PC-9 (cell line): ENCODE measurements around the gene TBX15. TPM values are rescaled to one million over a fixed set of nuclear protein-coding genes. Genes with fewer than 3 reads are reported as not detected.

Source experiments
- BruUV-seq: library from RNA; stranded (reverse); fragments of 400-500 nt; replicated peaks from 2 replicates; lab custom pipeline; 2021; lab: Mats Ljungman, UMichigan
- CTCF ChIA-PET: fragments of 300-600 bp; sonication (Branson Sonifier 250); formaldehyde crosslinking; loops from one replicate; lab custom pipeline; 2022; ENCODE audit warnings: antibody characterized with exemption; lab: Charles Lee
- POLR2A ChIA-PET: fragments of 300-600 bp; sonication (Branson Sonifier 250); formaldehyde crosslinking; loops from one replicate; lab custom pipeline; 2022; ENCODE audit warnings: antibody characterized with exemption; ENCODE audit not compliant: unreplicated experiment; lab: Charles Lee
- DNase-seq, 2 experiments: peaks; one replicate each; pipeline versions ENCODE4 v3.0.0 to v3.0.0-alpha.2; 2015 to 2022; ENCODE audit warnings: mixed read lengths in 1 of 2
- H2AFZ ChIP-seq: fragments of 200-600 bp; sonication (generic); 2 replicates; pipeline ENCODE4 v1.8.1; 2017; ENCODE audit warnings: antibody characterized with exemption
- H3F3A ChIP-seq: fragments of 200-600 bp; sonication (generic); 2 replicates; pipeline ENCODE4 v1.8.1; 2017; ENCODE audit warnings: antibody characterized with exemption, mild to moderate bottlenecking, low read depth; ENCODE audit not compliant: insufficient read depth
- H3K27ac ChIP-seq: fragments of 200-600 bp; sonication (generic); 2 replicates; pipeline ENCODE4 v1.6.1; 2016; ENCODE audit warnings: mixed run types
- H3K27me3 ChIP-seq: fragments of 200-600 bp; sonication (generic); 2 replicates; pipeline ENCODE4 v1.6.1; 2016; ENCODE audit warnings: low read depth, mixed run types; ENCODE audit not compliant: insufficient read depth
- H3K36me3 ChIP-seq: fragments of 200-600 bp; sonication (generic); 2 replicates; pipeline ENCODE4 v1.6.1; 2016; ENCODE audit warnings: low read depth, mixed run types
- H3K4me1 ChIP-seq: fragments of 200-600 bp; sonication (generic); replicated peaks from 2 replicates; pipeline ENCODE4 v1.6.1; 2016; ENCODE audit warnings: mixed run types; ENCODE audit not compliant: insufficient read depth
- H3K4me2 ChIP-seq: fragments of 200-600 bp; sonication (generic); 2 replicates; pipeline ENCODE4 v1.6.1; 2017; ENCODE audit warnings: mixed run types
- H3K4me3 ChIP-seq: fragments of 200-600 bp; sonication (generic); 2 replicates; pipeline ENCODE4 v1.6.1; 2016; ENCODE audit warnings: mixed run types
- H3K79me2 ChIP-seq: fragments of 200-600 bp; sonication (generic); 2 replicates; pipeline ENCODE4 v1.6.1; 2017; ENCODE audit warnings: low read depth, mixed run types
- H3K9me2 ChIP-seq: fragments of 200-600 bp; sonication (generic); 2 replicates; pipeline ENCODE4 v1.8.1; 2017; ENCODE audit warnings: mild to moderate bottlenecking; ENCODE audit not compliant: insufficient read depth
- H3K9me3 ChIP-seq: fragments of 200-600 bp; sonication (generic); 2 replicates; pipeline ENCODE4 v1.8.1; 2016; ENCODE audit warnings: low read depth; ENCODE audit not compliant: insufficient read depth
- H4K20me1 ChIP-seq: fragments of 200-600 bp; sonication (generic); 2 replicates; pipeline ENCODE4 v1.8.1; 2017; ENCODE audit not compliant: insufficient read depth
- EZH2 ChIP-seq: fragments of 200-600 bp; sonication (generic); IDR thresholded peaks from 2 replicates; pipeline ENCODE4 v1.8.0; 2017; ENCODE audit warnings: antibody characterized with exemption, low read depth
- intact Hi-C: fragments of 100-400 bp; cut with micrococcal nuclease; formaldehyde crosslinking; loops from one replicate; pipeline ENCODE4 v1.10.0; 2022; ENCODE audit not compliant: unreplicated experiment
- total RNA-seq: library from RNA; stranded (reverse); gene quantifications from 2 replicates; pipeline ENCODE4 v1.2.3, GENCODE V29; 2021
- TF ChIP-seq, protein P1 (sequence below): fragments of 200-600 bp; sonication (generic); conservative IDR thresholded peaks from 2 replicates; pipeline ENCODE4 v1.6.1; 2017; ENCODE audit warnings: mixed run types, antibody characterized with exemption, mild to moderate bottlenecking, moderate library complexity

TBX15 gene
- total RNA-seq, 1 experiment from 2014 or later, result not detected

- H3K79me2 ChIP-seq, result no peaks in the 10 kb centered on the region
- no peaks in the 10 kb centered on the region for H3K9me3 ChIP-seq
- ChIA-PET POLR2A (no interaction called here), CTCF (no interaction called here)
- H3K9me2 ChIP-seq, result no peaks in the 10 kb centered on the region; the same call in 1 of the 2 replicates
- H3K4me1 ChIP-seq, result no peaks in the 10 kb centered on the region
- no peaks in the 10 kb centered on the region for H4K20me1 ChIP-seq
- no peak overlapping the region for H2AFZ ChIP-seq
- no peak overlapping the region for H3K27ac ChIP-seq
- intact Hi-C loops, result no loop called here
- DNase-seq, result no peak
- H3K36me3 ChIP-seq, result no peaks in the 10 kb centered on the region
- TF ChIP-seq, protein P1, sequence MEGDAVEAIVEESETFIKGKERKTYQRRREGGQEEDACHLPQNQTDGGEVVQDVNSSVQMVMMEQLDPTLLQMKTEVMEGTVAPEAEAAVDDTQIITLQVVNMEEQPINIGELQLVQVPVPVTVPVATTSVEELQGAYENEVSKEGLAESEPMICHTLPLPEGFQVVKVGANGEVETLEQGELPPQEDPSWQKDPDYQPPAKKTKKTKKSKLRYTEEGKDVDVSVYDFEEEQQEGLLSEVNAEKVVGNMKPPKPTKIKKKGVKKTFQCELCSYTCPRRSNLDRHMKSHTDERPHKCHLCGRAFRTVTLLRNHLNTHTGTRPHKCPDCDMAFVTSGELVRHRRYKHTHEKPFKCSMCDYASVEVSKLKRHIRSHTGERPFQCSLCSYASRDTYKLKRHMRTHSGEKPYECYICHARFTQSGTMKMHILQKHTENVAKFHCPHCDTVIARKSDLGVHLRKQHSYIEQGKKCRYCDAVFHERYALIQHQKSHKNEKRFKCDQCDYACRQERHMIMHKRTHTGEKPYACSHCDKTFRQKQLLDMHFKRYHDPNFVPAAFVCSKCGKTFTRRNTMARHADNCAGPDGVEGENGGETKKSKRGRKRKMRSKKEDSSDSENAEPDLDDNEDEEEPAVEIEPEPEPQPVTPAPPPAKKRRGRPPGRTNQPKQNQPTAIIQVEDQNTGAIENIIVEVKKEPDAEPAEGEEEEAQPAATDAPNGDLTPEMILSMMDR, result no peak
- no peak for TF ChIP-seq EZH2
- H3K4me3 ChIP-seq, result no peak overlapping the region
- peaks cover 38% of the 10 kb centered on the region; the same call in 1 of the 2 replicates for H3K27me3 ChIP-seq
- BruUV-seq, result no TSS peak
- H3F3A ChIP-seq, result no peaks in the 10 kb centered on the region
- H3K4me2 ChIP-seq, result no peak overlapping the region
These were observed 106.4 kb downstream of the TBX15 start for GRCh38 chr1:118881751-118882150.

GRCh38 chr1:118878661-118879060, 109.5 kb downstream of the TBX15 start:
- intact Hi-C loops, result no loop called here
- no peaks in the 10 kb centered on the region for H3K4me1 ChIP-seq
- H3K4me3 ChIP-seq, result no peak overlapping the region
- H2AFZ ChIP-seq, result no peak overlapping the region
- no peaks in the 10 kb centered on the region for H3K9me2 ChIP-seq
- no peaks in the 10 kb centered on the region for H4K20me1 ChIP-seq
- ChIA-PET POLR2A (no interaction called here), CTCF (no interaction called here)
- no TSS peak for BruUV-seq
- peaks cover 20% of the 10 kb centered on the region; the same call in 1 of the 2 replicates for H3K27me3 ChIP-seq
- H3K4me2 ChIP-seq, result no peak overlapping the region
- H3K36me3 ChIP-seq, result no peaks in the 10 kb centered on the region
- no peak for DNase-seq
- no peaks in the 10 kb centered on the region for H3F3A ChIP-seq
- no peak overlapping the region for H3K27ac ChIP-seq
- no peaks in the 10 kb centered on the region for H3K79me2 ChIP-seq
- H3K9me3 ChIP-seq, result no peaks in the 10 kb centered on the region
- TF ChIP-seq, protein P1, result no peak
- no peak for TF ChIP-seq EZH2

- H3K4me1 ChIP-seq, result no peaks in the 10 kb centered on the region
- CTCF ChIA-PET, result no interaction called here
- intact Hi-C loops, result no loop called here
- no peaks in the 10 kb centered on the region for H3K36me3 ChIP-seq
- DNase-seq, result no peak
- no peak overlapping the region for H2AFZ ChIP-seq
- no TSS peak for BruUV-seq
- H3K4me2 ChIP-seq, result no peak overlapping the region
- POLR2A ChIA-PET, result no interaction called here
- H3K9me2 ChIP-seq, result no peaks in the 10 kb centered on the region; the same call in 1 of the 2 replicates
- H3K27ac ChIP-seq, result no peak overlapping the region
- TF ChIP-seq, protein P1, result no peak
- TF ChIP-seq EZH2, result no peak
- H3K79me2 ChIP-seq, result no peaks in the 10 kb centered on the region
- no peak overlapping the region for H3K4me3 ChIP-seq
- H3F3A ChIP-seq, result no peaks in the 10 kb centered on the region
- no peaks in the 10 kb centered on the region for H3K9me3 ChIP-seq
- no peaks in the 10 kb centered on the region for H4K20me1 ChIP-seq
- H3K27me3 ChIP-seq, result peaks cover 21% of the 10 kb centered on the region; the same call in 1 of the 2 replicates
These were observed 110.3 kb downstream of the TBX15 start for GRCh38 chr1:118877668-118878396.
